AG04450 (cell line): ENCODE measurements around the gene TSPAN9. TPM values are rescaled to one million over a fixed set of nuclear protein-coding genes. Genes with fewer than 3 reads are reported as not detected.

Source experiments
- CTCF ChIA-PET: fragments of 300-600, 350-600 bp; formaldehyde crosslinking; extraction: SDS; loops from one replicate; lab custom pipeline; 2022; ENCODE audit warnings: antibody characterized with exemption, inconsistent platforms; lab: Charles Lee
- POLR2A ChIA-PET: fragments of 350-600 bp; formaldehyde crosslinking; extraction: SDS; loops from one replicate; lab custom pipeline; 2021; ENCODE audit warnings: antibody characterized with exemption, inconsistent platforms; lab: Yijun Ruan, JAX
- DNase-seq: peaks from one replicate; pipeline ENCODE4 v3.0.0-alpha.2; 2011; ENCODE audit warnings: low read depth, low spot score
- H3K27ac ChIP-seq: one replicate; pipeline ENCODE4 v1.5.1; 2012; ENCODE audit warnings: low read depth, low read length, control low read depth
- H3K27me3 ChIP-seq: one replicate; pipeline ENCODE4 v1.6.0; 2012; ENCODE audit warnings: low read length; ENCODE audit not compliant: control insufficient read depth, insufficient read depth
- H3K4me3 ChIP-seq: 2 replicates; pipeline ENCODE4 v1.5.1; 2011; ENCODE audit warnings: mild to moderate bottlenecking, low read depth, low read length, control low read depth
- H3K9me3 ChIP-seq: 2 replicates; pipeline ENCODE4 v1.5.1; 2012; ENCODE audit warnings: low read length; ENCODE audit not compliant: control insufficient read depth, insufficient read depth
- CTCF ChIP-seq: IDR thresholded peaks from 2 replicates; pipeline ENCODE4 v1.5.1; 2011; ENCODE audit warnings: low read depth, low read length, control low read depth, inconsistent platforms
- polyA plus RNA-seq: library from polyadenylated mRNA; depleted of rRNA; stranded (reverse); fragments of >200 nt; gene quantifications from 2 replicates; pipeline ENCODE4 v1.2.3, GENCODE V29; 2011

The TSPAN9 gene
- polyA plus RNA-seq, 1 experiment: 68.0 TPM

- H3K27me3 ChIP-seq: no peaks in the 10 kb centered on the region
- ChIA-PET POLR2A (no interaction called here), CTCF (interaction anchor here (2.0 to 2.1 kb wide), 2 partner anchors 25 to 72 kb away, joined by 7 to 10 read pairs; no protein-coding TSS in a partner anchor)
- H3K4me3 ChIP-seq: no peak overlapping the region
- DNase-seq: no peak
- H3K27ac ChIP-seq: no peak overlapping the region
- peaks cover 8% of the 10 kb centered on the region for H3K9me3 ChIP-seq
- TF ChIP-seq CTCF: no peak
Observed at GRCh38 chr12:3228552-3228951, 151.4 kb downstream of the TSPAN9 start.

- Histone ChIP-seq H3K27me3 (no peaks in the 10 kb centered on the region), H3K27ac (no peak overlapping the region), H3K4me3 (no peak overlapping the region), H3K9me3 (peaks cover 8% of the 10 kb centered on the region)
- DNase-seq: no peak
- ChIA-PET CTCF (no interaction called here), POLR2A (no interaction called here)
- no peak for TF ChIP-seq CTCF
Observed at GRCh38 chr12:3229577-3229976, 152.4 kb downstream of the TSPAN9 start.

- Histone ChIP-seq H3K27ac (no peak overlapping the region), H3K4me3 (no peak overlapping the region), H3K27me3 (no peaks in the 10 kb centered on the region), H3K9me3 (peaks cover 8% of the 10 kb centered on the region)
- CTCF ChIA-PET: no interaction called here
- no peak for TF ChIP-seq CTCF
- POLR2A ChIA-PET: no interaction called here
- DNase-seq: no peak
Observed at GRCh38 chr12:3230758-3231375, 153.7 kb downstream of the TSPAN9 start.

GRCh38 chr12:3231399-3231876, 154.3 kb downstream of the TSPAN9 start:
- no peak for TF ChIP-seq CTCF
- Histone ChIP-seq H3K27ac (no peak overlapping the region), H3K27me3 (no peaks in the 10 kb centered on the region), H3K9me3 (peaks cover 8% of the 10 kb centered on the region), H3K4me3 (no peak overlapping the region)
- ChIA-PET CTCF (interaction anchor here (0.9 kb wide), 1 partner anchor 44 kb away, joined by 3 read pairs; no protein-coding TSS in a partner anchor), POLR2A (interaction anchor here (0.7 kb wide), 1 partner anchor 161 kb away, joined by 3 read pairs; no protein-coding TSS in a partner anchor)
- no peak for DNase-seq

GRCh38 chr12:3233797-3234196, 156.6 kb downstream of the TSPAN9 start:
- H3K4me3 ChIP-seq: no peak overlapping the region
- TF ChIP-seq CTCF: no peak
- H3K9me3 ChIP-seq: no peaks in the 10 kb centered on the region; the same call in 1 of the 2 replicates
- DNase-seq: no peak
- H3K27ac ChIP-seq: no peak overlapping the region
- ChIA-PET CTCF (interaction anchor here (1.0 to 5.0 kb wide), 4 partner anchors 31 to 160 kb away, joined by 3 to 23 read pairs (median 5); no protein-coding TSS in a partner anchor), POLR2A (no interaction called here)
- no peaks in the 10 kb centered on the region for H3K27me3 ChIP-seq
